Ovary (tissue), 3 donors: Measurements from ENCODE around the gene JADE1.

Experiments used
- CTCF ChIP-seq, 3 donors: fragments of 450-650 bp in 2 of 3; fragments of 200-600 bp in 1 of 3; IDR thresholded peaks; one replicate each; pipeline versions ENCODE4 v1.5.1 to v1.8.0; 2016 to 2022; ENCODE audit warnings: antibody characterized with exemption in 3 of 3, mild to moderate bottlenecking in 1 of 3
- EP300 ChIP-seq: sonication (generic); formaldehyde crosslinking; IDR thresholded peaks from one replicate; pipeline ENCODE4 v1.6.1; 2017; ENCODE audit warnings: antibody characterized with exemption
- donor health status: DM: no; HTN: no; CAD: no.

GRCh38 chr4:128813965-128814364 lies 4.5 kb downstream of the JADE1 start:
- TF ChIP-seq CTCF (IDR thresholded peaks at IDR 0.05) (no peak), EP300 (no peak)
